ENCODE measurements around the gene REXO1. TPM values are rescaled to one million over a fixed set of nuclear protein-coding genes. Genes with fewer than 3 reads are reported as not detected.

The REXO1 gene
- total RNA-seq, 1 experiment from 2014 or later = 61.1 TPM

GRCh38 chr19:1816530-1817298 lies 31.6 kb downstream of the REXO1 start:
- Mint-ChIP-seq H3K27me3 (ENCODE audit: low read depth) (no peaks in the 10 kb centered on the region), H3K9me3 (no peaks in the 10 kb centered on the region), H3K4me3 (no peak overlapping the region), H3K36me3 (peaks cover 7% of the 10 kb centered on the region), H3K4me1 (peaks cover 5% of the 10 kb centered on the region; the same call in 1 of the 2 replicates), H3K27ac (no peak overlapping the region)
- CTCF ChIA-PET = interaction anchor here (0.9 to 2.2 kb wide), 3 partner anchors 9 to 271 kb away, joined by 3 to 7 read pairs (median 5); no protein-coding TSS in a partner anchor
- TF ChIP-seq KAT7 (CRISPR knock-in tag; IDR thresholded peaks at IDR 0.05; ENCODE audit: borderline replicate concordance) (no peak), IRF1 (CRISPR knock-in tag; IDR thresholded peaks at IDR 0.05) (no peak), ZNF263 (CRISPR knock-in tag; IDR thresholded peaks at IDR 0.05; ENCODE audit: low read depth) (no peak), MXD4 (CRISPR knock-in tag; IDR thresholded peaks at IDR 0.05; ENCODE audit: borderline replicate concordance) (no peak), ELF4 (CRISPR knock-in tag; IDR thresholded peaks at IDR 0.05; ENCODE audit: low read depth) (no peak), MAX (CRISPR knock-in tag; IDR thresholded peaks at IDR 0.05) (no peak), ZNF416 (CRISPR knock-in tag; IDR thresholded peaks at IDR 0.05) (no peak), SMAD3 (CRISPR knock-in tag; IDR thresholded peaks at IDR 0.05; ENCODE audit: borderline replicate concordance) (no peak), CREB1 (CRISPR knock-in tag; IDR thresholded peaks at IDR 0.05) (no peak), ZNF138 (CRISPR knock-in tag; conservative IDR thresholded peaks at IDR 0.05) (no peak), ZNF425 (CRISPR knock-in tag; conservative IDR thresholded peaks at IDR 0.05) (no peak)
- TF ChIP-seq, protein P1, sequence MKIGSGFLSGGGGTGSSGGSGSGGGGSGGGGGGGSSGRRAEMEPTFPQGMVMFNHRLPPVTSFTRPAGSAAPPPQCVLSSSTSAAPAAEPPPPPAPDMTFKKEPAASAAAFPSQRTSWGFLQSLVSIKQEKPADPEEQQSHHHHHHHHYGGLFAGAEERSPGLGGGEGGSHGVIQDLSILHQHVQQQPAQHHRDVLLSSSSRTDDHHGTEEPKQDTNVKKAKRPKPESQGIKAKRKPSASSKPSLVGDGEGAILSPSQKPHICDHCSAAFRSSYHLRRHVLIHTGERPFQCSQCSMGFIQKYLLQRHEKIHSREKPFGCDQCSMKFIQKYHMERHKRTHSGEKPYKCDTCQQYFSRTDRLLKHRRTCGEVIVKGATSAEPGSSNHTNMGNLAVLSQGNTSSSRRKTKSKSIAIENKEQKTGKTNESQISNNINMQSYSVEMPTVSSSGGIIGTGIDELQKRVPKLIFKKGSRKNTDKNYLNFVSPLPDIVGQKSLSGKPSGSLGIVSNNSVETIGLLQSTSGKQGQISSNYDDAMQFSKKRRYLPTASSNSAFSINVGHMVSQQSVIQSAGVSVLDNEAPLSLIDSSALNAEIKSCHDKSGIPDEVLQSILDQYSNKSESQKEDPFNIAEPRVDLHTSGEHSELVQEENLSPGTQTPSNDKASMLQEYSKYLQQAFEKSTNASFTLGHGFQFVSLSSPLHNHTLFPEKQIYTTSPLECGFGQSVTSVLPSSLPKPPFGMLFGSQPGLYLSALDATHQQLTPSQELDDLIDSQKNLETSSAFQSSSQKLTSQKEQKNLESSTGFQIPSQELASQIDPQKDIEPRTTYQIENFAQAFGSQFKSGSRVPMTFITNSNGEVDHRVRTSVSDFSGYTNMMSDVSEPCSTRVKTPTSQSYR (CRISPR knock-in tag; IDR thresholded peaks at IDR 0.05) = no peak
- TF ChIP-seq, protein P2, sequence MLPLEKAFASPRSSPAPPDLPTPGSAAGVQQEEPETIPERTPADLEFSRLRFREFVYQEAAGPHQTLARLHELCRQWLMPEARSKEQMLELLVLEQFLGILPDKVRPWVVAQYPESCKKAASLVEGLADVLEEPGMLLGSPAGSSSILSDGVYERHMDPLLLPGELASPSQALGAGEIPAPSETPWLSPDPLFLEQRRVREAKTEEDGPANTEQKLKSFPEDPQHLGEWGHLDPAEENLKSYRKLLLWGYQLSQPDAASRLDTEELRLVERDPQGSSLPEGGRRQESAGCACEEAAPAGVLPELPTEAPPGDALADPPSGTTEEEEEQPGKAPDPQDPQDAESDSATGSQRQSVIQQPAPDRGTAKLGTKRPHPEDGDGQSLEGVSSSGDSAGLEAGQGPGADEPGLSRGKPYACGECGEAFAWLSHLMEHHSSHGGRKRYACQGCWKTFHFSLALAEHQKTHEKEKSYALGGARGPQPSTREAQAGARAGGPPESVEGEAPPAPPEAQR (CRISPR knock-in tag; IDR thresholded peaks at IDR 0.05) = no peak
- TF ChIP-seq, protein P3, sequence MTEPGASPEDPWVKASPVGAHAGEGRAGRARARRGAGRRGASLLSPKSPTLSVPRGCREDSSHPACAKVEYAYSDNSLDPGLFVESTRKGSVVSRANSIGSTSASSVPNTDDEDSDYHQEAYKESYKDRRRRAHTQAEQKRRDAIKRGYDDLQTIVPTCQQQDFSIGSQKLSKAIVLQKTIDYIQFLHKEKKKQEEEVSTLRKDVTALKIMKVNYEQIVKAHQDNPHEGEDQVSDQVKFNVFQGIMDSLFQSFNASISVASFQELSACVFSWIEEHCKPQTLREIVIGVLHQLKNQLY (CRISPR knock-in tag; IDR thresholded peaks at IDR 0.05) = no peak
- TF ChIP-seq, protein P4, sequence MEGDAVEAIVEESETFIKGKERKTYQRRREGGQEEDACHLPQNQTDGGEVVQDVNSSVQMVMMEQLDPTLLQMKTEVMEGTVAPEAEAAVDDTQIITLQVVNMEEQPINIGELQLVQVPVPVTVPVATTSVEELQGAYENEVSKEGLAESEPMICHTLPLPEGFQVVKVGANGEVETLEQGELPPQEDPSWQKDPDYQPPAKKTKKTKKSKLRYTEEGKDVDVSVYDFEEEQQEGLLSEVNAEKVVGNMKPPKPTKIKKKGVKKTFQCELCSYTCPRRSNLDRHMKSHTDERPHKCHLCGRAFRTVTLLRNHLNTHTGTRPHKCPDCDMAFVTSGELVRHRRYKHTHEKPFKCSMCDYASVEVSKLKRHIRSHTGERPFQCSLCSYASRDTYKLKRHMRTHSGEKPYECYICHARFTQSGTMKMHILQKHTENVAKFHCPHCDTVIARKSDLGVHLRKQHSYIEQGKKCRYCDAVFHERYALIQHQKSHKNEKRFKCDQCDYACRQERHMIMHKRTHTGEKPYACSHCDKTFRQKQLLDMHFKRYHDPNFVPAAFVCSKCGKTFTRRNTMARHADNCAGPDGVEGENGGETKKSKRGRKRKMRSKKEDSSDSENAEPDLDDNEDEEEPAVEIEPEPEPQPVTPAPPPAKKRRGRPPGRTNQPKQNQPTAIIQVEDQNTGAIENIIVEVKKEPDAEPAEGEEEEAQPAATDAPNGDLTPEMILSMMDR (IDR thresholded peaks at IDR 0.05) = no peak
- TF ChIP-seq, protein P5, sequence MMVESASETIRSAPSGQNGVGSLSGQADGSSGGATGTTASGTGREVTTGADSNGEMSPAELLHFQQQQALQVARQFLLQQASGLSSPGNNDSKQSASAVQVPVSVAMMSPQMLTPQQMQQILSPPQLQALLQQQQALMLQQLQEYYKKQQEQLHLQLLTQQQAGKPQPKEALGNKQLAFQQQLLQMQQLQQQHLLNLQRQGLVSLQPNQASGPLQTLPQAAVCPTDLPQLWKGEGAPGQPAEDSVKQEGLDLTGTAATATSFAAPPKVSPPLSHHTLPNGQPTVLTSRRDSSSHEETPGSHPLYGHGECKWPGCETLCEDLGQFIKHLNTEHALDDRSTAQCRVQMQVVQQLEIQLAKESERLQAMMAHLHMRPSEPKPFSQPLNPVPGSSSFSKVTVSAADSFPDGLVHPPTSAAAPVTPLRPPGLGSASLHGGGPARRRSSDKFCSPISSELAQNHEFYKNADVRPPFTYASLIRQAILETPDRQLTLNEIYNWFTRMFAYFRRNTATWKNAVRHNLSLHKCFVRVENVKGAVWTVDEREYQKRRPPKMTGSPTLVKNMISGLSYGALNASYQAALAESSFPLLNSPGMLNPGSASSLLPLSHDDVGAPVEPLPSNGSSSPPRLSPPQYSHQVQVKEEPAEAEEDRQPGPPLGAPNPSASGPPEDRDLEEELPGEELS (CRISPR knock-in tag; IDR thresholded peaks at IDR 0.05) = no peak
- ATAC-seq (no peak), DNase-seq (ENCODE audit: low spot score) (no peak)
- POLR2A ChIA-PET = no interaction called here

Measured in WTC11 (cell line).